T follicular helper cell (primary cell): ENCODE data around the gene LINC01488.

Source experiments
- DNase-seq: peaks from one replicate; pipeline ENCODE4 v3.0.0-alpha.2; 2020; ENCODE audit warnings: low read depth

LINC01488 gene

DNA sequence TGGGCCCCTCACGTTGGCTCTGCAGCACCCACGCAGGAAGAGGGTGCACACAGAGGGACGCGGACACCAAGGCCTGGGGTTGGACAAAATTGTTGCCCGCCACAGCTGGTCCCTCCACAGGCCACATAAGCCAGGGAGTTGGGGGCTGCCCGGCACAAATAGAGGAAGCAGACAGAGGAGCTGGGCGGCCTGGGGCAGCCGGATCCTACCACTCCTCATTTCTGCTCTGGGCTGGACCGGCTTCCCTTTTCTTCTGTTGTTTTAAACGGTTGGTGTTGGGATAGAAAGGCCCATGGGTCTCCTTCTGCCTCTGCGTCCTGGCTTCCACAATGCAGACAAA is 36.4 kb upstream of the LINC01488 start:
- no peak for DNase-seq

DNA sequence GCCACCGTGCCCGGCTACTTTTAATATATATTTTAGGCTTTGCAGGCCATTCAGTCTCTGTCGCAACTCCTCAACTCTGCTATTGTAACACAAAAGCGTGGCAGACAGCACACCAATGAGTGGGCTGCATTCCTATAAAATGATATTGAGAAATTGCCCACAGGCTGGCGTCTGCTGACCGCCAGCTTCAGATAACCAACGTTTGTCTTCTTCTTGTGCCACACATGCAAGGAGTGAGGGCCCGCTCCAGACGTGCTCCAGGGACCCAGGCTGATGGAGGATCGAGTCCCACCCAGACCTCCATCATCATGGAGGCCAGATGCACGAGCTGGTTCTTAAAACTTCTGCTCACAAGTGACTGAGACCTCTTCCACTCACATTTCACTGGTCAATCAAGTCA is 35.4 kb upstream of the LINC01488 start:
- no peak for DNase-seq

GRCh38 chr11:69447786-69448185 is 33.7 kb upstream of the LINC01488 start:
- no peak for DNase-seq

GRCh38 chr11:69448471-69449284 is 32.8 kb upstream of the LINC01488 start:
- DNase-seq: no peak

GRCh38 chr11:69449320-69450063 is 32.0 kb upstream of the LINC01488 start:
- no peak for DNase-seq

GRCh38 chr11:69450064-69450856 is 31.2 kb upstream of the LINC01488 start:
- no peak for DNase-seq

GRCh38 chr11:69450857-69451220 is 30.6 kb upstream of the LINC01488 start:
- no peak for DNase-seq

DNA sequence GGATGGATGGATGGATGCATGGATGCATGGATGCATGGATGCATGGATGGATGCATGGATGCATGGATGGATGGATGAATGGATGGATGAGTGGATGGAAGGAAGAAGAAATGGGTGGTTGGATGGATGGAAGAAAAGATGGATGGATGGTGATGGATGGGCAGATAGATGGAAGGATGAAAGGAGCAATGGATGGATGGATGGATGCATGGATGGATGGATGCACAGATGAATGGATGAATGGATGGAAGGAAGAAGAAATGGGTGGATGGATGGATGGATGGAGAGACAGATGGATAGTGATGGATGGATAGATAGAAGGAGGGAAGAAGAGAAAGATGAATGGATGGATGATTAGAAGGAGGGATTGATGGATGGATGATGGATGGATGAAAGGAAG is 30.2 kb upstream of the LINC01488 start:
- DNase-seq: no peak

- DNase-seq: no peak
Measured at GRCh38 chr11:69452206-69452987, 29.1 kb upstream of the LINC01488 start.

DNA sequence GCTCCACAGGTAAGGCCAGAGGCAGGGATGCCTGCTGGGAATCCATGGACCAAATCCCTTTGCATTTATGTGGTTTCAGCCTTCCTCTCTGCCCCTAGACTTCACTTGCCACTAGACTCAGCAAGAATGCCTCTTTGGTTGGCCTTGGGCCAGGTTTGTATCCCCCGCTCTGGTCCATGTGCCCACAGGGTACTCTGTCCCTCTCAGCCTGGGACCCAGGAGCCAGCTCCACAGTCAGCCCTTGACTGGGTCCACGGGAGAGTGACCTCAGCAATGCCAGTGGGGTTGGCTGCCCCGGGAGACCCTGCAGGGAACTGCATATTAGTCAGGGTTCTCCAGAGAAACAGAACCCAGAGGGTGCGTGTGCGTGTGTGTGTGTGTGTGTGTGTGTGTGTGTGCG is 28.3 kb upstream of the LINC01488 start:
- DNase-seq: no peak

DNA sequence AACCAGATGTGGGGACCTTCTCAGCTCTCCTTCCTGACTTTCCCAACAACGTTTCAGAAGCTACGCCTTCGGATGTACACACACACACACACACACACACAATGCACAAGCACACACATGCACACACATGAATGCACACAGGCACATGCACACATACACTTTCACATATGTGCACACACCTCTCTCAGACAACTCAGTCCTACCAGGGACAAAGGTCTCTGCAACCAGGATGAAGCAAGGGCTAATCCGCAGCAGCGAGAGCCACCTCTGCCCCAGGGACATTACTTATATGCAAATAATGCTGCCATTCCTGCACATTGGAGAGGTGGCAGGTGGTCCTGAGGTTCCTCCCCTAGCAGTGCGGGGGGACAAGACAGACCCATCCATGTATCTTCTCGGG is 27.4 kb upstream of the LINC01488 start:
- no peak for DNase-seq

GRCh38 chr11:69455969-69456368 is 25.5 kb upstream of the LINC01488 start:
- no peak for DNase-seq

DNA sequence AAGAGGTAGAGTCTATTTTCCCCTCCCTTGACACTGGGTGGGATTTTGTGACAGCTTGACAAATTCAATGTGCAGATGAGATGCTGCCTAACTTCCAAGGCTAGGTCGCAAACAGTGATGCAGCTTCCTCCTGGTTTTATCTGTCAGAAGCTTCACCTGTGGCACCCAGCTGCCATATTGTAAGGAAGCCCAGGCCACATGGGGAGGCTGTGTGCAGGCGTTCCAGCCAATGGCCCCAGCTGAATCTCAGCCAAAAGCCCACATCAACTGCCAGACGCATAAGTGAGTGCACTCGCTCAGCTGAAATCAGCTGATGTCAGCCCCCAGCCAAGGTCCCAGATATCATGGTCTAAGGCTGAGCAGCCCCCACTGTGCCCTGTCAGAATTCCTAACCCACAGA is 24.8 kb upstream of the LINC01488 start:
- DNase-seq: no peak

GRCh38 chr11:69459848-69460539 is 21.5 kb upstream of the LINC01488 start:
- no peak for DNase-seq

DNA sequence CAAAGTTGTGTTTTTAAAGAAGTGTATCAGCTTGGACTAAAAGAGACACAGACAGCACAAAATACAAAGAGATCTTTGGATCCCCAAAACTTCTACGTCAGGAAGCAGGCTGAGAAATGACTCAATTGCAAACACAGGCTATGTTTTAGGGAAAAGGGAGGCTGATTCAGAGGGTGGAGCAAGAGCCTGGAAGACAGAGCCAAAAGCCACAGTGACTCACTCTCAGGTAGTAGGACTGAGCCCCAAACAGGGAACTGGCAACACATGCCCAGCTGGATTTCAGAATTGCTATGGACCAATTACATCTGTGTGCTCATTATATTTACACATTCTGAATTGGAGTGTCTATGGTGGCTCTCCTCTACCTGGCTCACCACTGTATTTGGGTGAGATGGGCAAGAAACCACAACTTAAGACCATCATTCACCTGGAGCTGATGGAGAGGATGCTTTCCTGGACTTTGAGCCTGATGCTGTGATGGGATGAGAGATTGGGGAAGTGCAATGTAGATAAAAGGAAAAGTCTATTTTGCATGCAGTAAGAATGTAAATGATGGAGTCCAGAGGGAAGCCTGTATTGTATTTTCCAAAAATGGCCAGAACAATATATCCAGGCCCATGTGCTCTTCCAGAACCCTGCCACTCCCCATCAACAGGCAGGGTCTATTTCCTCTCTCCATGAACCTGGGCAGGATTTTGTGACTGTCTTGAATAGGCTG is 20.8 kb upstream of the LINC01488 start:
- no peak for DNase-seq

DNA sequence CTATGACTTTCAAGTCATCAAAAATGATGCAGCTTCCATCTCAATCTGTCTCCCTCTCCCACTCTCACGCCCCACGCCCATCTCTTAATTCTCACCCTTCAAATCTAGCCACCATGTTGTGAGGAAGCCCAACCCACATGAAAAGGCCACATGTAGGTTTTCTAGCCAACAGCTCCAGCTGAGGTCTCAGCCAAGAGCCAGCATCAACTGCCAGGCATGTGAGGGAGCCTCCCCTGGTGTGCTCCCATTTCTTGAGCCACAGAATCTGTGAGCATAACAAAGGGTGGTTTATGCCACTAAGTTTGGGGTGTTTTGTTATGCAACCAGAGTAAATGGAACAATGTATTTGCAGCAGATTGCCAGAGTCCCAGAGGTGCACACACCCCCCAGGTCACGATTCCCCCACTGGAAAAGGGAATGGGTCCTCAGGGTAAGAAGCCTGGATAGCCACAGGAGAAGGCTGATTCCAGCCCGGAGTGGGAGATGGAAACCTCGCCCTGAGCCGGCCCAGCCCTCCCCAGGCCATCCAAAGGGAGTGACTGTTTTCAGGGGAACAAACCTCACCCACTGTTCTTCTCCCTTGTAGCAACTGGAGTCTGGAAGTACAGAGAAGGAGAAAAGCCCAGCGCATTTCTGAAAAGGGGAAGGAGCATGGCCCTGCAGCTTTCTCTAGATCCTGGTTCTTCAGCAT is 20.0 kb upstream of the LINC01488 start:
- DNase-seq: no peak

- no peak for DNase-seq
Measured at GRCh38 chr11:69462106-69462951, 19.1 kb upstream of the LINC01488 start.

- no peak for DNase-seq
Measured at GRCh38 chr11:69463181-69463994, 18.1 kb upstream of the LINC01488 start.
